ENCODE measurements around the gene DNASE1L3.
"Not testable (repeated sequence)": the region's sequence is repeated elsewhere in the genome, so short reads cannot be mapped to it uniquely, and the experiment has no call there.

DNASE1L3 gene

GRCh38 chr3:58201451-58201850 is 9.3 kb downstream of the DNASE1L3 start:
- not testable (repeated sequence) for FAIRE-seq

GRCh38 chr3:58200846-58201355 is 9.9 kb downstream of the DNASE1L3 start:
- DNase-seq (ENCODE audit: low spot score) (no peak), FAIRE-seq (no peak)

More at GRCh38 chr3:58201451-58201850, 9.3 kb downstream of the DNASE1L3 start:
- not testable (repeated sequence) for DNase-seq (ENCODE audit: low spot score)

GRCh38 chr3:58200121-58200709 is 10.6 kb downstream of the DNASE1L3 start:
- DNase-seq (ENCODE audit: low spot score): no peak
- FAIRE-seq: no peak

- no peak for DNase-seq (ENCODE audit: low spot score)
- FAIRE-seq: no peak
These were observed 12.0 kb downstream of the DNASE1L3 start for GRCh38 chr3:58198804-58199203.

- FAIRE-seq (no peak), DNase-seq (ENCODE audit: low spot score) (no peak)
These were observed 12.4 kb downstream of the DNASE1L3 start for GRCh38 chr3:58198362-58198761.

GRCh38 chr3:58197588-58197987 is 13.2 kb downstream of the DNASE1L3 start:
- FAIRE-seq (no peak), DNase-seq (ENCODE audit: low spot score) (no peak)

GRCh38 chr3:58193682-58194407 is 16.9 kb downstream of the DNASE1L3 start:
- FAIRE-seq: no peak

GRCh38 chr3:58192069-58192468 is 18.7 kb downstream of the DNASE1L3 start:
- DNase-seq (ENCODE audit: low spot score): no peak
- FAIRE-seq: no peak

More at GRCh38 chr3:58193682-58194407, 16.9 kb downstream of the DNASE1L3 start:
- no peak for DNase-seq (ENCODE audit: low spot score)

- FAIRE-seq: no peak
- DNase-seq (ENCODE audit: low spot score): no peak
These were observed 19.3 kb downstream of the DNASE1L3 start for GRCh38 chr3:58191361-58191991.

- no peak for FAIRE-seq
- no peak for DNase-seq (ENCODE audit: low spot score)
These were observed 19.9 kb downstream of the DNASE1L3 start for GRCh38 chr3:58190882-58191281.

GRCh38 chr3:58190291-58190690 is 20.5 kb downstream of the DNASE1L3 start:
- no peak for DNase-seq (ENCODE audit: low spot score)

GRCh38 chr3:58189691-58190090 is 21.1 kb downstream of the DNASE1L3 start:
- FAIRE-seq: no peak
- no peak for DNase-seq (ENCODE audit: low spot score)

More at GRCh38 chr3:58190291-58190690, 20.5 kb downstream of the DNASE1L3 start:
- FAIRE-seq: no peak

GRCh38 chr3:58188921-58189451 is 21.8 kb downstream of the DNASE1L3 start:
- FAIRE-seq (no peak), DNase-seq (ENCODE audit: low spot score) (no peak)

- FAIRE-seq: no peak
- DNase-seq (ENCODE audit: low spot score): no peak
These were observed 22.6 kb downstream of the DNASE1L3 start for GRCh38 chr3:58188173-58188564.

- FAIRE-seq: no peak
- no peak for DNase-seq (ENCODE audit: low spot score)
These were observed 25.8 kb downstream of the DNASE1L3 start for GRCh38 chr3:58184982-58185360.

- FAIRE-seq: no peak
These were observed 26.3 kb downstream of the DNASE1L3 start for GRCh38 chr3:58184309-58184981.

GRCh38 chr3:58183891-58184290 is 26.9 kb downstream of the DNASE1L3 start:
- DNase-seq (ENCODE audit: low spot score) (no peak), FAIRE-seq (no peak)

More at GRCh38 chr3:58184309-58184981, 26.3 kb downstream of the DNASE1L3 start:
- no peak for DNase-seq (ENCODE audit: low spot score)

GRCh38 chr3:58183221-58183620 is 27.6 kb downstream of the DNASE1L3 start:
- FAIRE-seq: no peak
- no peak for DNase-seq (ENCODE audit: low spot score)

- FAIRE-seq (no peak), DNase-seq (ENCODE audit: low spot score) (peak; percentile 38)
These were observed 29.7 kb downstream of the DNASE1L3 start for GRCh38 chr3:58180940-58181587.

GRCh38 chr3:58180099-58180880 is 30.5 kb downstream of the DNASE1L3 start:
- DNase-seq (ENCODE audit: low spot score): no peak
- FAIRE-seq: no peak
